ENCODE results near the gene CAPN15. TPM values are rescaled to one million over a fixed set of nuclear protein-coding genes. Genes with fewer than 3 reads are reported as not detected.

Gene CAPN15
- total RNA-seq, 1 donor from 2014 or later = 31.9 TPM

DNA sequence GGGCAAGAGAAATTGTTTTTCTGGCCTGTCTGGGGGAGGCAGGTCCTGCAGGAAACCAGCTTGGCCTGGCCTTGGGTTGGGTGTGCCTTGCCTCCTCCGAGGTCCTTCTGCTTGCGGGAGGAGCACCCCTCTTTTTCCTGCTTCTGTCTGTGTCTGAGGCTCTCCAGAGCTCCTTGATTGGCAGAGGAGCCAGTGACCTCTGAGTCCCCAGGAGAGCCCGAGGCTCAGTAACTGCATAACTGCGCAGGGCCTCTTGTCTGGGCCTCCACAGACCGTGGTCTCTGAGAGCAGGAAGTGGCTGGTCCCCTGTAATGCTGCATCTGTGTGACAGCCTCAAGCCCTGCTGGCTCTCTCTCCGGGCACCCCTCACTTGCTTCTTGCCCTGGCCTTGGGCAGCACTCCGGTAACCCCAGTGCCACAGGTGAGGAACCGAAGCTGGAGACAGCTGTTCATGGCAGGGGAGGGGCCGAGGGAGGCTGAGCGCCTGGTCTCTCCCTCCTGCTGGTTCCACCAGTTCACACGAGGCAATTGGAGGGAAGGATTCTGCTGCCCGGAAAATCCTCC lies 1.6 kb downstream of the CAPN15 start:
- DNase-seq (ENCODE audit: low read depth) = no peak
- Histone ChIP-seq H3K36me3 (ENCODE audit: control insufficient read depth, insufficient read depth, low read length) (peaks cover 11% of the 10 kb centered on the region), H3K4me3 (ENCODE audit: low read depth, low read length) (peak overlapping the region; percentile 80), H3K27me3 (ENCODE audit: control insufficient read depth, insufficient read depth, low read length) (no peaks in the 10 kb centered on the region)
- FAIRE-seq = no peak
- no peak for TF ChIP-seq CTCF (IDR thresholded peaks at IDR 0.05; ENCODE audit: insufficient read depth, low read length, severe bottlenecking)

GRCh38 chr16:530111-530817 lies 2.8 kb downstream of the CAPN15 start:
- H3K36me3 ChIP-seq (ENCODE audit: control insufficient read depth, insufficient read depth, low read length) = peaks cover 16% of the 10 kb centered on the region
- DNase-seq (ENCODE audit: low read depth) (no peak), FAIRE-seq (no peak)
- TF ChIP-seq CTCF (IDR thresholded peaks at IDR 0.05; ENCODE audit: insufficient read depth, low read length, severe bottlenecking) = no peak
- H3K27me3 ChIP-seq (ENCODE audit: control insufficient read depth, insufficient read depth, low read length) = no peaks in the 10 kb centered on the region
- H3K4me3 ChIP-seq (ENCODE audit: low read depth, low read length) = no peak overlapping the region

DNA sequence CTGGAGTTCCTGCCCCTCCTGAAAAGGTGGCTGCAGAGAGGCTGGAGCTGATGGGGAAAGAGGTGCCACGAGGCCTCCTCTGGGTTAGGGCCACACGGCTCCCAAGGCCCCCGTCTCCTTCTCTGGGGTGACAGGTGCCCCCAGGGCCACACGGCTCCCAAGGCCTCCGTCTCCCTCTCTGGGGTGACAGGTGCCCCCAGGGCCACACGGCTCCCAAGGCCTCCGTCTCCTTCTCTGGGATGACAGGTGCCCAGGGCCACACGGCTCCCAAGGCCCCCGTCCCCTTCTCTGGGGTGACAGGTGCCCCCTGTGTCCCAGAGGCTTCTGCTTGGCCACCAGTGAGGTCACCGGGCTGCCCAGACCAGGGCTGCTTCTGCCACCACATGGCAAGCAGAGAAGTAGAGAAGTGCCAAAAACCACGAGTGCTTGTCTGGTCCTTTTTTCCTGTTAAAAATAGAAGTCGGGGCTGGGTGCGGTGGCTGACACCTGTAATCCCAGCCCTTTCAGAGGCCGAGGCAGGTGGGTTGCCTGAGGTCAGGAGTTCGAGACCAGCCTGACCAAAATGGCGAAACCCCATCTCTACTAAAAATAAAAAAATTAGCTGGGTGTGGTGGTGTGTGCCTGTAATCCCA lies 4.1 kb downstream of the CAPN15 start:
- H3K36me3 ChIP-seq (ENCODE audit: control insufficient read depth, insufficient read depth, low read length) = peaks cover 20% of the 10 kb centered on the region

GRCh38 chr16:533391-534123 lies 6.0 kb downstream of the CAPN15 start:
- no peak for DNase-seq (ENCODE audit: low read depth)
- Histone ChIP-seq H3K27me3 (ENCODE audit: control insufficient read depth, insufficient read depth, low read length) (no peaks in the 10 kb centered on the region), H3K4me3 (ENCODE audit: low read depth, low read length) (no peak overlapping the region), H3K36me3 (ENCODE audit: control insufficient read depth, insufficient read depth, low read length) (peaks cover 37% of the 10 kb centered on the region)
- FAIRE-seq = no peak
- TF ChIP-seq CTCF (IDR thresholded peaks at IDR 0.05; ENCODE audit: insufficient read depth, low read length, severe bottlenecking) = no peak

More for the DNA sequence above, 4.1 kb downstream of the CAPN15 start:
- FAIRE-seq = no peak
- DNase-seq (ENCODE audit: low read depth) = no peak
- no peaks in the 10 kb centered on the region for H3K27me3 ChIP-seq (ENCODE audit: control insufficient read depth, insufficient read depth, low read length)
- H3K4me3 ChIP-seq (ENCODE audit: low read depth, low read length) = no peak overlapping the region
- no peak for TF ChIP-seq CTCF (IDR thresholded peaks at IDR 0.05; ENCODE audit: insufficient read depth, low read length, severe bottlenecking)

- Histone ChIP-seq H3K27me3 (ENCODE audit: control insufficient read depth, insufficient read depth, low read length) (no peaks in the 10 kb centered on the region), H3K36me3 (ENCODE audit: control insufficient read depth, insufficient read depth, low read length) (peaks cover 36% of the 10 kb centered on the region), H3K4me3 (ENCODE audit: low read depth, low read length) (no peak overlapping the region)
- DNase-seq (ENCODE audit: low read depth) = no peak
- no peak for FAIRE-seq
- TF ChIP-seq CTCF (IDR thresholded peaks at IDR 0.05; ENCODE audit: insufficient read depth, low read length, severe bottlenecking) = no peak
These were observed 6.6 kb downstream of the CAPN15 start for GRCh38 chr16:534135-534534.

All from bronchial epithelial cell (primary cell).